ENCODE data around the gene MESD. TPM values are rescaled to one million over a fixed set of nuclear protein-coding genes. Genes with fewer than 3 reads are reported as not detected.

Gene MESD
- total and polyA plus RNA-seq, 12 donors: 13.2 to 56.1 (median 25.6) TPM

DNA sequence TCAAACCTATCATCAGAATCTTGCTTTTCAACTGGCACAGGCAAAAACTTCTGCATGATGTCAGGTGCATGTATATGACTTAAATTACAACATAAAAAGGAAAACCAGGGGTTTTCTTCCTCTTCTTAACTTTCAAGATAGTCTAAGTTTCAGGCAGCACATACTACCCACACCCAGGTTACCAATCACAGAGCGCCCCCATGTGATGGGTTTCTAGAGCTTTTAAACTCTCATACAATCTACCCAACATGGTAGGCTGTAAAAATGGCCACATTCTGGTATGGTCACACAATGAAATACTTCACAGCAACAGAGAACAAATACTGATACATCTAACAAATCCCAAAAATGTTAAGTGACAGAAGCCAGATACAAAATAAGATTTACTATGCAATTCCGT lies 7.4 kb downstream of the MESD start:
- intact Hi-C loops (cut with DNase I): no loop called here
- H3K4me1 ChIP-seq (replicated peaks in 1 of 2): peaks cover 0 to 30% of the 10 kb centered on the region in 2 donors

GRCh38 chr15:80979538-80980200 lies 9.9 kb downstream of the MESD start:
- no peak for DNase-seq
- no peak overlapping the region for H3K4me3 ChIP-seq
- H3K27me3 ChIP-seq: no peaks in the 10 kb centered on the region
- H3K4me1 ChIP-seq (replicated peaks in 1 of 2): peaks cover 0 to 9% of the 10 kb centered on the region in 2 donors
- H3K27ac ChIP-seq: no peak overlapping the region
- TF ChIP-seq, protein P1, sequence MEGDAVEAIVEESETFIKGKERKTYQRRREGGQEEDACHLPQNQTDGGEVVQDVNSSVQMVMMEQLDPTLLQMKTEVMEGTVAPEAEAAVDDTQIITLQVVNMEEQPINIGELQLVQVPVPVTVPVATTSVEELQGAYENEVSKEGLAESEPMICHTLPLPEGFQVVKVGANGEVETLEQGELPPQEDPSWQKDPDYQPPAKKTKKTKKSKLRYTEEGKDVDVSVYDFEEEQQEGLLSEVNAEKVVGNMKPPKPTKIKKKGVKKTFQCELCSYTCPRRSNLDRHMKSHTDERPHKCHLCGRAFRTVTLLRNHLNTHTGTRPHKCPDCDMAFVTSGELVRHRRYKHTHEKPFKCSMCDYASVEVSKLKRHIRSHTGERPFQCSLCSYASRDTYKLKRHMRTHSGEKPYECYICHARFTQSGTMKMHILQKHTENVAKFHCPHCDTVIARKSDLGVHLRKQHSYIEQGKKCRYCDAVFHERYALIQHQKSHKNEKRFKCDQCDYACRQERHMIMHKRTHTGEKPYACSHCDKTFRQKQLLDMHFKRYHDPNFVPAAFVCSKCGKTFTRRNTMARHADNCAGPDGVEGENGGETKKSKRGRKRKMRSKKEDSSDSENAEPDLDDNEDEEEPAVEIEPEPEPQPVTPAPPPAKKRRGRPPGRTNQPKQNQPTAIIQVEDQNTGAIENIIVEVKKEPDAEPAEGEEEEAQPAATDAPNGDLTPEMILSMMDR (IDR thresholded peaks at IDR 0.05): no peak
- no peak for TF ChIP-seq POLR2A (IDR thresholded peaks at IDR 0.05)
- 70 to 92% (median 88%) methylated on average over 8 of the region's 8 CpGs for WGBS, 4 donors
- intact Hi-C loops (cut with DNase I): loop anchor here (10.0 kb wide), 3 partner anchors 205 to 415 kb away; partner anchors contain the start of gene CEMIP (in 1 of the 2)
- peaks cover 0 to 30% of the 10 kb centered on the region in 2 donors for H3K36me3 ChIP-seq (replicated peaks in 1 of 2)
- H3K9me3 ChIP-seq (replicated peaks in 1 of 3): no peaks in the 10 kb centered on the region

More for the DNA sequence above, 7.4 kb downstream of the MESD start:
- no peak for DNase-seq
- H3K36me3 ChIP-seq (replicated peaks in 1 of 2): peaks cover 0 to 30% of the 10 kb centered on the region in 2 donors
- no peak overlapping the region for H3K27ac ChIP-seq
- WGBS, 4 donors: 76 to 87% (median 85%) methylated on average over 2 of the region's 2 CpGs
- no peaks in the 10 kb centered on the region for H3K27me3 ChIP-seq
- no peak overlapping the region for H3K4me3 ChIP-seq
- H3K9me3 ChIP-seq (replicated peaks in 1 of 3): no peaks in the 10 kb centered on the region
- TF ChIP-seq POLR2A (IDR thresholded peaks at IDR 0.05): no peak
- TF ChIP-seq, protein P1 (IDR thresholded peaks at IDR 0.05): no peak

GRCh38 chr15:80978685-80979329 lies 10.8 kb downstream of the MESD start:
- no peak for DNase-seq
- WGBS, 4 donors: 93 to 97% (median 94%) methylated on average over 7 of the region's 7 CpGs

DNA sequence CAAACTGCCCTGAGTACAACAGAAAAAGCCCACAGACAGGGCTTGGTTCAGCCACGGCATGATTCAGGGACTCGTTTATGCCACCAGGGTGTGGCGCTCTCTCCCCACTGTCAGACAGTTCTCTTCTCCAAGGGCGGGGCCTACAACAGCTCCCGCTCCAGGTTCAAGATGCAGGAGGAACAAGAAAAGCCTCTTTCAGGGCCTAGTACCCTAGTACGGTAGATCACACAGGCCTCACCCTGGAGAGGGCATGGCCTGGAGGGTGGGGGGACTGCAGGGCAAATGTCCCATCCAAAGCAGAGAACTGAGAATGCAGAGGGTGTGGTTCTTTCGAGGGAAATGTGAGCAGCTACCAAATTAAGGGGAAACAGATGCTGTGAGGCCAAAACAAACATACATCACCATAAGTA lies 12.0 kb downstream of the MESD start:
- no peaks in the 10 kb centered on the region for H3K4me1 ChIP-seq (replicated peaks in 1 of 2)
- H3K27ac ChIP-seq: no peak overlapping the region
- no peak for TF ChIP-seq POLR2A (IDR thresholded peaks at IDR 0.05)
- TF ChIP-seq, protein P1 (IDR thresholded peaks at IDR 0.05): peak; percentile 19 to 57 (median 52)
- peaks cover 0 to 30% of the 10 kb centered on the region in 2 donors for H3K36me3 ChIP-seq (replicated peaks in 1 of 2)
- H3K27me3 ChIP-seq: no peaks in the 10 kb centered on the region
- no peak overlapping the region for H3K4me3 ChIP-seq
- DNase-seq: peak in 6 of 7 donors; percentile 44 to 74 (median 58)
- 48 to 51% (median 49%) methylated on average over 7 of the region's 7 CpGs for WGBS, 4 donors
- H3K9me3 ChIP-seq (replicated peaks in 1 of 3): no peaks in the 10 kb centered on the region
- intact Hi-C loops (cut with DNase I): loop anchor here (10.0 kb wide), 3 partner anchors 203 to 413 kb away; partner anchors contain the start of gene CEMIP (in 1 of the 2)

More at GRCh38 chr15:80978685-80979329, 10.8 kb downstream of the MESD start:
- TF ChIP-seq, protein P1 (IDR thresholded peaks at IDR 0.05): no peak
- TF ChIP-seq POLR2A (IDR thresholded peaks at IDR 0.05): no peak
- H3K4me1 ChIP-seq (replicated peaks in 1 of 2): peaks cover 0 to under 1% of the 10 kb centered on the region in 2 donors
- H3K9me3 ChIP-seq (replicated peaks in 1 of 3): no peaks in the 10 kb centered on the region
- no peak overlapping the region for H3K4me3 ChIP-seq
- no peaks in the 10 kb centered on the region for H3K27me3 ChIP-seq
- no peak overlapping the region for H3K27ac ChIP-seq
- peaks cover 0 to 30% of the 10 kb centered on the region in 2 donors for H3K36me3 ChIP-seq (replicated peaks in 1 of 2)
- intact Hi-C loops (cut with DNase I): loop anchor here (10.0 kb wide), 3 partner anchors 204 to 414 kb away; partner anchors contain the start of gene CEMIP (in 1 of the 2)
